Kidney (tissue), 14 donors: ENCODE data around the gene TBCD. TPM values are rescaled to one million over a fixed set of nuclear protein-coding genes. Genes with fewer than 3 reads are reported as not detected.
A peak's percentile ranks its signal among the peaks of the same experiment; 100 is the strongest.
"Not testable (repeated sequence)": the region's sequence is repeated elsewhere in the genome, so short reads cannot be mapped to it uniquely, and the experiment has no call there.

Experiments
- DNase-seq, 5 donors: peaks; one replicate each; pipeline ENCODE4 v3.0.0-alpha.2; 2013 to 2020
- FAIRE-seq: peaks from 2 replicates; lab custom pipeline; 2012; peaks lifted over from hg19 to GRCh38; lab: Jason Lieb, UNC
- H3K27ac ChIP-seq, 2 donors: one replicate each; pipeline ENCODE4 v1.7.0; 2013; ENCODE audit warnings: low read depth in 2 of 2, low read length in 2 of 2, inconsistent platforms in 1 of 2
- H3K27me3 ChIP-seq: one replicate; pipeline ENCODE4 v1.7.1; 2013; ENCODE audit warnings: low read length, inconsistent platforms; ENCODE audit not compliant: control insufficient read depth, insufficient read depth
- H3K36me3 ChIP-seq, 3 donors: one replicate each; pipeline versions ENCODE4 v1.7.0 to v1.7.1; 2013; ENCODE audit warnings: low read length in 3 of 3, control low read depth in 1 of 3, inconsistent platforms in 1 of 3; ENCODE audit not compliant: insufficient read depth in 3 of 3, control insufficient read depth in 2 of 3
- H3K4me1 ChIP-seq, 3 donors: one replicate each; pipeline versions ENCODE4 v1.7.0 to v1.7.1; 2013; ENCODE audit warnings: low read length in 3 of 3, inconsistent platforms in 1 of 3, low read depth in 1 of 3; ENCODE audit not compliant: control insufficient read depth in 2 of 3, insufficient read depth in 2 of 3
- H3K4me3 ChIP-seq, 3 donors: one replicate each; pipeline versions ENCODE4 v1.7.0 to v1.8.1; 2013; ENCODE audit warnings: low read length in 3 of 3, control low read depth in 1 of 3, inconsistent platforms in 1 of 3
- H3K9ac ChIP-seq, 3 donors: one replicate each; pipeline versions ENCODE4 v1.7.0 to v1.7.1; 2013; ENCODE audit warnings: low read length in 3 of 3, control low read depth in 1 of 3, inconsistent platforms in 1 of 3
- H3K9me3 ChIP-seq, 3 donors: one replicate each; pipeline versions ENCODE4 v1.7.0 to v1.7.1; 2013; ENCODE audit warnings: low read length in 3 of 3, control low read depth in 1 of 3, inconsistent platforms in 1 of 3; ENCODE audit not compliant: control insufficient read depth in 2 of 3, insufficient read depth in 1 of 3
- intact Hi-C: fragments of 100-400 bp; cut with DNase I; formaldehyde crosslinking; loops from one replicate; pipeline ENCODE4 v1.11.1; 2022
- polyA plus RNA-seq: library from polyadenylated mRNA; stranded (reverse); fragments of 350-450 nt; fragmentation: Illumina TruSeq; extraction: RNeasy Lipid Tissue Mini Kit (QIAGEN cat#74804); gene quantifications from one replicate; pipeline ENCODE4 v1.2.3, GENCODE V29; 2014; ENCODE audit warnings: low read depth, low replicate concordance; ENCODE audit not compliant: insufficient read depth
- total RNA-seq: library from RNA; stranded (reverse); fragmentation: NEBNext Ultra II Directional; extraction: Animal tissue kit (Norgen Biotek cat#: 25700); gene quantifications from one replicate; pipeline ENCODE4 v1.2.1, GENCODE V29; 2021
- TF ChIP-seq, protein P1 (sequence below): IDR thresholded peaks from 3 replicates; pipeline ENCODE4 v1.5.1; 2012; ENCODE audit warnings: mild to moderate bottlenecking, moderate library complexity, borderline replicate concordance; ENCODE audit not compliant: insufficient read depth; ENCODE audit errors: extremely low read depth
- donor health status: control.
- donor health status: control.
- donor health status: control.
- donor health status: control.
- donor health status: control.
- donor health status: DM: yes; HTN: yes; CAD: no.
- donor health status: Normal renal cell carcinoma (clear cell type).

Gene TBCD
- total and polyA plus RNA-seq, 2 donors from 2014 or later: 72.8 to 78.7 TPM

DNA sequence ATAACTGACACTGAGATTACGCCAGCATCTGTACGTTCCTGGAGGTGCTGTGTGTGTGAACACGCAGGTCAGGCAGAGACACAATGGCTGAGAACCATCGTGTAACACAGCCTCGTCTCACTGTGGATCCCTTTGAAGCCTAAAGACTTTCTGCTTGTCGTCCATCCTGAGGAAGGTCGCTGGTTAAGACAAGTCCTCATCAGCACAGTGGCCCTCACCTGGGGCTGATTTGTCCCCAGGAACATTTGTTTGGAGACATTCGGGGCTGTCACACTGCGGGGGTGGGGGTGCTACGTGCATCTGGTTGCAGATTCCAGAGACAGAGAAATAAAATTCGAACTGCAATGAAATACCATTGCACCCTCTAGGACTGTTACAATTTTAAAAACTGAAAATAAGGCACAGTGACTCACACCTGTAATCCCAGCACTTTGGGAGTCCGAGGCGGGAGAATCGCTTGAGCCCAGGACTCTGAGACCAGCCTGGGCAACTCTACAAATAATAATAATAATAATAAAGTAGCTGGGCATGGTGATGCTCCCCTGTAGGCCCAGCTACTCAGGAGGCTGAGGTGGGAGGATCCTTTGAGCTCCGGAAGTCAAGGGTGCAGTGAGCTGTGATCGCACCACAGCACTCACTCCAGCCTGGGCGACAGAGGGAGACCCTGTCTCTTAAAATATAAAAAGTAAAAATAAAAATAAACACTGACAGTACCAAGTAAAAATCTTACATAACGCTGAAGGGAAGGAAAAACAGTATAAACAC is 215.6 kb downstream of the TBCD start:
- intact Hi-C loops: no loop called here
- no peak overlapping the region for H3K9ac ChIP-seq
- no peaks in the 10 kb centered on the region for H3K9me3 ChIP-seq
- no peaks in the 10 kb centered on the region for H3K27me3 ChIP-seq
- TF ChIP-seq, protein P1, sequence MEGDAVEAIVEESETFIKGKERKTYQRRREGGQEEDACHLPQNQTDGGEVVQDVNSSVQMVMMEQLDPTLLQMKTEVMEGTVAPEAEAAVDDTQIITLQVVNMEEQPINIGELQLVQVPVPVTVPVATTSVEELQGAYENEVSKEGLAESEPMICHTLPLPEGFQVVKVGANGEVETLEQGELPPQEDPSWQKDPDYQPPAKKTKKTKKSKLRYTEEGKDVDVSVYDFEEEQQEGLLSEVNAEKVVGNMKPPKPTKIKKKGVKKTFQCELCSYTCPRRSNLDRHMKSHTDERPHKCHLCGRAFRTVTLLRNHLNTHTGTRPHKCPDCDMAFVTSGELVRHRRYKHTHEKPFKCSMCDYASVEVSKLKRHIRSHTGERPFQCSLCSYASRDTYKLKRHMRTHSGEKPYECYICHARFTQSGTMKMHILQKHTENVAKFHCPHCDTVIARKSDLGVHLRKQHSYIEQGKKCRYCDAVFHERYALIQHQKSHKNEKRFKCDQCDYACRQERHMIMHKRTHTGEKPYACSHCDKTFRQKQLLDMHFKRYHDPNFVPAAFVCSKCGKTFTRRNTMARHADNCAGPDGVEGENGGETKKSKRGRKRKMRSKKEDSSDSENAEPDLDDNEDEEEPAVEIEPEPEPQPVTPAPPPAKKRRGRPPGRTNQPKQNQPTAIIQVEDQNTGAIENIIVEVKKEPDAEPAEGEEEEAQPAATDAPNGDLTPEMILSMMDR: no peak
- H3K36me3 ChIP-seq: no peaks in the 10 kb centered on the region
- peaks cover 0 to 4% (median 0%) of the 10 kb centered on the region in 3 donors for H3K4me1 ChIP-seq
- no peak overlapping the region for H3K4me3 ChIP-seq
- DNase-seq (peak in 2 of 5 donors; percentile 8 to 41), FAIRE-seq (no peak)
- H3K27ac ChIP-seq: no peak overlapping the region

DNA sequence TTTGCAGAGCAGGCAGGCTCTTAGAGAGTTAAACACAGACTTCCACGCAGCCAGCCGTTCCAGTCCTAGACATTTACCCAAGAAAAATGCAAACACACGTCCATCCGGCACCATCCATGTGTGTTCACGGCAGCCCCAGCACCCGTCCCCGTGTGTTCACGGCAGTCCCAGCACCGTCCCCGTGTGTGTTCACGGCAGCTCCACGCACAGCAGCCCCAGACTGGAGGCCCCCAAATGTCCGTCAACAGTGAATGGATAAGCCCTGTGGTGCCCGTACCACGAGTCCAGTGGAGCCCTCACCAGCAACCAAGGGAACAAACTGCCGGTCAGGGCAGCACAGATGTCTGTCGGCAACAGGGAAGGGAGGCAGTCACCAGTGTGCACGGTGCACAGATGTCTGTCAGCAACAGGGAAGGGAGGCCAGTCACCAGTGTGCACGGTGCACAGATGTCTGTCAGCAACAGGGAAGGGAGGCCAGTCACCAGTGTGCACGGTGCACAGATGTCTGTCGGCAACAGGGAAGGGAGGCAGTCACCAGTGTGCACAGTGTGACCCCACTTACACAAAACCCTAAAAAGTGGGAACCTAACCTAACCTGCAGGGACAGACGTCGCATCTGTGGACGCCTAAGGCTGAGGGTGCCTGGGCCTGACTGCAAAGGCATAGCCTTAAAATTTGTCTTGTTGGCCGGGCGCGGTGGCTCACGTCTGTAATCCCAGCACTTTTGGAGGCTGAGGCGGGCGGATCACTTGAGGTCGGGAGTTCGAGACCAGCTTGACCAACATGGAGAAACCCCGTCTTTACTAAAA is 216.4 kb downstream of the TBCD start:
- H3K4me3 ChIP-seq, H3K9ac ChIP-seq, H3K9me3 ChIP-seq, H3K4me1 ChIP-seq, H3K27ac ChIP-seq, H3K27me3 ChIP-seq, H3K36me3 ChIP-seq, FAIRE-seq, intact Hi-C loops: not testable (repeated sequence)
- DNase-seq: peak in 2 of 5 donors; percentile 10 to 57

DNA sequence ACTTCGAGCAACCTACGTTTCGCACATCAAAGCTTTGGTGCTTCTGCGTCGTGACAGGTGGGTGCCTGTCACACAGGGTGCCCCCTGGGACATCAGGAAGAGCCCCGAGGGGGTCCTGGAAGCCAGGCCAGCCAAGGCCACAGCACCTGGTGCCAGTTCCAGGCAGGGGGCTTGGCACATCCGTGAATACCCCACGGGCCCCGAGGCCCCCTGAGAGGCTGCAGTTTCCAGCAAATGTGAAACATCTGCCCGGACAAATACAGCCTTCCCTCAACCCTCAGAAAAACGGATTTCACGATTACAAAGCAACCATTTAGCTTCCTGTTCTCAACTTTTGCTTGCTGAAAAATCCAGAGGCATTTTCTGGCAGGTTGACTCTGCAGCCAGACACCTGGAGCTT is 218.2 kb downstream of the TBCD start:
- H3K4me1 ChIP-seq: no peaks in the 10 kb centered on the region
- no peaks in the 10 kb centered on the region for H3K27me3 ChIP-seq
- H3K27ac ChIP-seq: no peak overlapping the region
- H3K36me3 ChIP-seq: no peaks in the 10 kb centered on the region
- DNase-seq (peak in 1 of 5 donors; percentile 2), FAIRE-seq (no peak)
- intact Hi-C loops: no loop called here
- H3K9ac ChIP-seq: no peak overlapping the region
- H3K9me3 ChIP-seq: no peaks in the 10 kb centered on the region
- TF ChIP-seq, protein P1: no peak
- no peak overlapping the region for H3K4me3 ChIP-seq

DNA sequence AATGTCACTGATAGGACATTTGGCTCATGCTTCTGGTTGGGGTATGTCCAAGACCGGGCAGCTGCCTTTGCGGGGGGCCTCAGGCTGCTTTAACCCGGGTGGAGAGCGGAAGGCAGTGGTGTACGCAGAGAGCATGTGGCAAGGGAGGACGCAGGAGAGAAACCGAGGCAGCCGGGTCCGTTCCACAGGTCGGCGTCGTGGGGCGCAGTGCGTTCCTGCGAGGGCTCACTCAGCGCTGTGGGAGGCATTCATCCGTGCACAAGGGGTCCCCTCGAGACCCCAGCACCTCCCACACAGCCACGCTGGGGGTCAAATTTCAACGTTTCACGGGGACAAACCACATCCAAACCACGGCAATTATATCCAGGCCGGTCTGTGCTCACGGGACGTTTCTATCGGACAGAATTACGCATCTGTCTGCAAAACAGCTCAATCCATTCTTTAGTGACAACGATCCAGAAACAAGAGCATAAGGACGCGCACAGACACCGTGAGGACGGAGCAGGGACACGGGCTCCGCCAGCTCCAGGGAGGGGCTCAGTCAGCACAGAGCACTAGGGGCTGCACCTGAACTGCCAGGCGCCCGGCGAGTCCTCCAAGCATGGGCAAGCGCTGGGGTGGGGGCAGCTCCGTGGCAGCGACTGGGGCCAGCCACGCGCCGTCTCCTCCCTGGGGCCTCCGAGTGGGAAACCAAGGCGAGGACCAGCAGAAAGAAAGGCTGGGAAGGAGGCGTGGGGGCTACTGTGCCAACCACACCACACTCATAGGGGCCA is 219.1 kb downstream of the TBCD start:
- Histone ChIP-seq H3K9ac (no peak overlapping the region), H3K27me3 (no peaks in the 10 kb centered on the region), H3K27ac (no peak overlapping the region), H3K36me3 (no peaks in the 10 kb centered on the region), H3K9me3 (no peaks in the 10 kb centered on the region), H3K4me1 (no peaks in the 10 kb centered on the region), H3K4me3 (no peak overlapping the region)
- DNase-seq: peak in 2 of 5 donors; percentile 25 to 56
- no peak for FAIRE-seq
- intact Hi-C loops: no loop called here
- TF ChIP-seq, protein P1: no peak
